Astrocyte (in vitro differentiated cells and primary cell): Measurements from ENCODE around the gene CLOCK. TPM values are rescaled to one million over a fixed set of nuclear protein-coding genes. Genes with fewer than 3 reads are reported as not detected.
"Not testable (repeated sequence)": the region's sequence is repeated elsewhere in the genome, so short reads cannot be mapped to it uniquely, and the experiment has no call there.

Experiments
- DNase-seq: peaks from one replicate; pipeline ENCODE4 v3.0.0-alpha.2; 2010; ENCODE audit warnings: low read depth
- FAIRE-seq: peaks from 2 replicates; lab custom pipeline; 2011; peaks lifted over from hg19 to GRCh38; lab: Jason Lieb, UNC
- H2AFZ ChIP-seq: 2 replicates; pipeline ENCODE4 v1.6.0; 2012; ENCODE audit warnings: low read depth, low read length, inconsistent platforms
- H3K27ac ChIP-seq: 2 replicates; pipeline ENCODE4 v1.5.1; 2011; ENCODE audit warnings: low read depth, low read length, inconsistent platforms
- H3K27me3 ChIP-seq: 2 replicates; pipeline ENCODE4 v1.6.0; 2011; ENCODE audit warnings: low read length, inconsistent platforms; ENCODE audit not compliant: insufficient read depth
- H3K36me3 ChIP-seq: 2 replicates; pipeline ENCODE4 v1.5.1; 2011; ENCODE audit warnings: low read length, inconsistent platforms; ENCODE audit not compliant: insufficient read depth
- H3K4me1 ChIP-seq: 2 replicates; pipeline ENCODE4 v1.5.1; 2011; ENCODE audit warnings: low read length, inconsistent platforms; ENCODE audit not compliant: insufficient read depth
- H3K4me2 ChIP-seq: 2 replicates; pipeline ENCODE4 v1.6.0; 2012; ENCODE audit warnings: low read length, inconsistent platforms
- H3K4me3 ChIP-seq: 2 replicates; pipeline ENCODE4 v1.5.1; 2011; ENCODE audit warnings: low read depth, mild to moderate bottlenecking, low read length, inconsistent platforms; ENCODE audit not compliant: insufficient read depth
- H3K79me2 ChIP-seq: 2 replicates; pipeline ENCODE4 v1.6.0; 2012; ENCODE audit warnings: mild to moderate bottlenecking, low read length, inconsistent platforms; ENCODE audit not compliant: insufficient read depth
- H3K9ac ChIP-seq: 2 replicates; pipeline ENCODE4 v1.6.0; 2012; ENCODE audit warnings: mild to moderate bottlenecking, low read length, inconsistent platforms
- H3K9me3 ChIP-seq: 2 replicates; pipeline ENCODE4 v1.5.1; 2012; ENCODE audit warnings: low read depth, mild to moderate bottlenecking, low read length, inconsistent platforms; ENCODE audit not compliant: insufficient read depth
- H4K20me1 ChIP-seq: 2 replicates; pipeline ENCODE4 v1.6.0; 2012; ENCODE audit warnings: low read length, inconsistent platforms; ENCODE audit not compliant: insufficient read depth
- H3K27ac Mint-ChIP-seq: one replicate; pipeline ENCODE4 v1.8.0; 2021; ENCODE audit warnings: mild to moderate bottlenecking, mixed read lengths; ENCODE audit not compliant: unreplicated experiment
- H3K27me3 Mint-ChIP-seq: one replicate; pipeline ENCODE4 v1.8.0; 2021; ENCODE audit warnings: low read depth, mixed read lengths; ENCODE audit not compliant: unreplicated experiment
- H3K36me3 Mint-ChIP-seq: one replicate; pipeline ENCODE4 v1.8.0; 2021; ENCODE audit warnings: low read depth, mixed read lengths; ENCODE audit not compliant: unreplicated experiment
- H3K4me1 Mint-ChIP-seq: one replicate; pipeline ENCODE4 v1.8.0; 2021; ENCODE audit warnings: low read depth, mixed read lengths; ENCODE audit not compliant: unreplicated experiment
- H3K4me3 Mint-ChIP-seq: one replicate; pipeline ENCODE4 v1.8.0; 2021; ENCODE audit warnings: mild to moderate bottlenecking, moderate library complexity, mixed read lengths; ENCODE audit not compliant: unreplicated experiment
- H3K9me3 Mint-ChIP-seq: one replicate; pipeline ENCODE4 v1.8.0; 2021; ENCODE audit warnings: mild to moderate bottlenecking, mixed read lengths; ENCODE audit not compliant: unreplicated experiment
- CTCF ChIP-seq: IDR thresholded peaks from 2 replicates; pipeline ENCODE4 v1.5.1; 2011; ENCODE audit warnings: low read depth, mild to moderate bottlenecking, inconsistent platforms, low read length, moderate library complexity; ENCODE audit not compliant: insufficient read depth
- EZH2 ChIP-seq: IDR thresholded peaks from 2 replicates; pipeline ENCODE4 v1.6.1; 2012; ENCODE audit warnings: mild to moderate bottlenecking, low read length, inconsistent platforms; ENCODE audit not compliant: insufficient read depth
- total RNA-seq: library from RNA; stranded (reverse); gene quantifications from 2 replicates; pipeline ENCODE4 v1.2.1, GENCODE V29; 2021

Gene CLOCK
- total RNA-seq, 1 donor from 2014 or later, result 20.4 TPM

DNA sequence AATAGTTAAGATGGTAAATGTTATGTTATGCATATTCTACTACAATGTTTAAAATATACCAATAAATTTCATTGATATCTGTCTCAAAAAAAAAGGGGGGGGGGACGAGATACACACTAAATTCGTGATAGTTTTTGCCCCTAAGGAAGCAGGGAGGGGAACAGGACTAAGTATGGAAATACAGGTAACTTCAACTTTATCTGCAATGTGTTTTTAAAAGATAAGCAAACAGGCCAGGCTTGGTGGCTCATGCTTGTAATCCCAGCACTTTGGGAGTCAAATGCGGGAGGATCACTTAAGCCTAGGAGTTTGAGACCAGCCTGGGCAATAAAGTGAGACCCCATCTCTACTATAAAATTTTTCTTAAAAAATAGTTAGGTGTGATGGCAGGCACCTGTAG lies 13.4 kb upstream of the CLOCK start:
- no peaks in the 10 kb centered on the region for H3K27me3 ChIP-seq
- H3K79me2 ChIP-seq, result no peaks in the 10 kb centered on the region
- no peak overlapping the region for H3K27ac Mint-ChIP-seq
- H3K27ac ChIP-seq, result no peak overlapping the region
- H3K9ac ChIP-seq, result no peak overlapping the region
- H3K36me3 Mint-ChIP-seq, result peaks cover 2% of the 10 kb centered on the region
- DNase-seq, result no peak
- H3K9me3 ChIP-seq, result no peaks in the 10 kb centered on the region
- no peaks in the 10 kb centered on the region for H3K4me1 ChIP-seq
- peaks cover 6% of the 10 kb centered on the region for H3K4me1 Mint-ChIP-seq
- H3K4me3 Mint-ChIP-seq, result no peak overlapping the region
- no peak overlapping the region for H3K4me3 ChIP-seq
- peaks cover 4% of the 10 kb centered on the region for H3K9me3 Mint-ChIP-seq
- H3K27me3 Mint-ChIP-seq, result peaks cover 2% of the 10 kb centered on the region
- no peaks in the 10 kb centered on the region for H4K20me1 ChIP-seq
- no peak for TF ChIP-seq CTCF
- no peak for TF ChIP-seq EZH2
- H3K4me2 ChIP-seq, result no peak overlapping the region
- H3K36me3 ChIP-seq, result no peaks in the 10 kb centered on the region
- no peak overlapping the region for H2AFZ ChIP-seq
- FAIRE-seq, result no peak

DNA sequence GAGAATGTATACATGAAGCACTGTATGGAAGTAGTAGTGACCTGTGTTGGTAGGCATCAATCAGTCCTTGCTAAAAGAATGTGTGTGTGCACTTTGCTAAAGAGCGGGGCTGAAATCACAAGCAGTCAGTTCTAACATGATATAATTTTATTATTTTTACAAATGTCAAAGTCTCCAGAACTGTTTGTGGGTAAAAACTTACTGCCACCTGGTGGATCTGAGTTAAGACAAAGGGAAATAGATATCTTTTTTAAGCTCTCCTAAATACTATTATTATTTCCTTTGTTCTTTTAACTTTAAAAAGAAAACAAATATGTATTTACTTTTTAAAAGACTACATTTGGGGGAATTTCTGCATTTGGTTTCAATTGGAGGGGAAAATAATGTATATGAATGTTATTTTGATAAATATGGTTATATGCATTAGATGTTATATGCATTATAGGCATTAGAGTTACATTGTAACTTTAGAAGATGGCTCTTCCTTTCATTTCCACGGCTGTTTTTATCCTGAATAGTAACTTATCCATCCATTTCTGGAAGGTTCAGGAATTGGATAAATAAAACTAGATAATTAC lies 7.8 kb upstream of the CLOCK start:
- peaks cover 13% of the 10 kb centered on the region for H3K4me1 ChIP-seq
- FAIRE-seq, result no peak
- Mint-ChIP-seq H3K4me3 (no peak overlapping the region), H3K9me3 (peaks cover 4% of the 10 kb centered on the region), H3K27ac (no peak overlapping the region), H3K27me3 (no peaks in the 10 kb centered on the region), H3K36me3 (peaks cover 2% of the 10 kb centered on the region), H3K4me1 (peaks cover 9% of the 10 kb centered on the region)
- H3K27ac ChIP-seq, result no peak overlapping the region
- no peaks in the 10 kb centered on the region for H3K36me3 ChIP-seq
- no peaks in the 10 kb centered on the region for H3K9me3 ChIP-seq
- H3K79me2 ChIP-seq, result no peaks in the 10 kb centered on the region
- H2AFZ ChIP-seq, result no peak overlapping the region
- no peak overlapping the region for H3K4me2 ChIP-seq
- no peaks in the 10 kb centered on the region for H4K20me1 ChIP-seq
- no peak overlapping the region for H3K9ac ChIP-seq
- no peak for TF ChIP-seq EZH2
- TF ChIP-seq CTCF, result peak; percentile 39
- no peaks in the 10 kb centered on the region for H3K27me3 ChIP-seq
- DNase-seq, result no peak
- H3K4me3 ChIP-seq, result no peak overlapping the region

DNA sequence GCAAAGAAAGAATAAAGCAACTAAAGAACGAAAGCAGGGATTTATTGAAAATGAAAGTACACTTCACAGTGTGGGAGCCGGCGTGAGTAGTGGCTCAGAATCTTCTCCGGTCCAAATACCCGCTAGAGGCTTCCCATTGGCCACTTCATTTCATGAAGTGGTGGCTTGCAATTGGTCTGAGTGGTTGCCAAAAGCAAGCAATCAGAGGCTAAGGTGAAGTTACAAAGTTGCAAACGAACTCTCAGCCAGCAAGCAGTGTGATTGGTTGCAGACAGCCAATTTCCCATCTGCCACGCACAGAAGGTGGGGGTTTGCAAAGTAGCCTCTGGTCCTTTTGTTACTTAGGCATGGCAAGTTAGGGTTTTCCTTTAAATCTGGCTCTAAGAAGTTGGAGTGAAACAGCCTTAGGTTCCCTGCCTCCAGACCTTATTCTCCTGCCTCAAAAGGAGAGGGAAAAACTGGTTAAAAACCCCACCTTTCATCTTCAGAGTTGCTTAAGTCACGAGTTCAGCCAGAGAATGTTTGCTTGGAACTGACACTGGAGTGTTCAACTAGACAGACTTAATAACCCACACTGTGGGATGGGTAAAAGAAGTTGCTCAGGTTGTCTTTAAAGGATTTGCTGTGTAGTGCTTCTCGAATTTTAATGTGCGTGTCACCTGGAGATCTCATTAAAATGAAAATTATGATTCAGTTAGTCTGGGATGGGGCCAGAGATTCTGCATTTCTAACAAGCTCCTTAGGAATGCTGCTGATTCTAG lies 6.9 kb upstream of the CLOCK start:
- H2AFZ ChIP-seq, result no peak overlapping the region
- H3K79me2 ChIP-seq, result no peaks in the 10 kb centered on the region
- Mint-ChIP-seq H3K27me3 (no peaks in the 10 kb centered on the region), H3K4me3 (no peak overlapping the region), H3K36me3 (peaks cover 2% of the 10 kb centered on the region), H3K4me1 (peaks cover 16% of the 10 kb centered on the region), H3K9me3 (peaks cover 4% of the 10 kb centered on the region), H3K27ac (no peak overlapping the region)
- FAIRE-seq (no peak), DNase-seq (peak; percentile 48)
- H4K20me1 ChIP-seq, result no peaks in the 10 kb centered on the region
- H3K9ac ChIP-seq, result no peak overlapping the region
- no peak overlapping the region for H3K27ac ChIP-seq
- H3K9me3 ChIP-seq, result no peaks in the 10 kb centered on the region
- peak overlapping the region; percentile 12 for H3K4me2 ChIP-seq
- H3K4me1 ChIP-seq, result peaks cover 15% of the 10 kb centered on the region
- no peak for TF ChIP-seq EZH2
- no peak for TF ChIP-seq CTCF
- H3K36me3 ChIP-seq, result no peaks in the 10 kb centered on the region
- no peak overlapping the region for H3K4me3 ChIP-seq
- H3K27me3 ChIP-seq, result no peaks in the 10 kb centered on the region

GRCh38 chr4:55551964-55552363 lies 5.3 kb upstream of the CLOCK start:
- H3K36me3 Mint-ChIP-seq, H3K27ac Mint-ChIP-seq, H3K4me3 Mint-ChIP-seq, H3K27ac ChIP-seq, H3K9me3 ChIP-seq, H3K4me3 ChIP-seq, H3K9ac ChIP-seq, H3K27me3 ChIP-seq, H3K27me3 Mint-ChIP-seq, H2AFZ ChIP-seq, H3K4me2 ChIP-seq, H3K79me2 ChIP-seq, H4K20me1 ChIP-seq, FAIRE-seq, H3K9me3 Mint-ChIP-seq, H3K36me3 ChIP-seq, DNase-seq: not testable (repeated sequence)
- H3K4me1 ChIP-seq, result peaks cover 26% of the 10 kb centered on the region
- peaks cover 25% of the 10 kb centered on the region for H3K4me1 Mint-ChIP-seq
